GM21619 (cell line): ENCODE results near the gene DCN.

Experiments used
- ATAC-seq: cut with Tn5 transposase; IDR thresholded peaks from one replicate; pipeline ENCODE4 v1.9.1; 2021; ENCODE audit not compliant: unreplicated experiment

The DCN gene

GRCh38 chr12:91188778-91189177 lies 6.2 kb upstream of the DCN start:
- no peak for ATAC-seq

GRCh38 chr12:91186156-91186555 lies 3.5 kb upstream of the DCN start:
- ATAC-seq = no peak

- ATAC-seq = no peak
Measured at GRCh38 chr12:91185421-91185820, 2.8 kb upstream of the DCN start.

GRCh38 chr12:91183551-91183950 lies 934 bp upstream of the DCN start:
- ATAC-seq = no peak

GRCh38 chr12:91180582-91181395 lies 1.8 kb downstream of the DCN start:
- ATAC-seq = no peak

GRCh38 chr12:91179966-91180561 lies 2.6 kb downstream of the DCN start:
- ATAC-seq = no peak

- no peak for ATAC-seq
Measured at GRCh38 chr12:91179315-91179714, 3.3 kb downstream of the DCN start.

- no peak for ATAC-seq
Measured at GRCh38 chr12:91178781-91179180, 3.8 kb downstream of the DCN start.

GRCh38 chr12:91178139-91178561 lies 4.5 kb downstream of the DCN start:
- no peak for ATAC-seq

- no peak for ATAC-seq
Measured at GRCh38 chr12:91177381-91177780, 5.2 kb downstream of the DCN start.

- ATAC-seq = no peak
Measured at GRCh38 chr12:91176915-91177314, 5.7 kb downstream of the DCN start.

GRCh38 chr12:91176358-91176757 lies 6.3 kb downstream of the DCN start:
- no peak for ATAC-seq

GRCh38 chr12:91173124-91173523 lies 9.5 kb downstream of the DCN start:
- ATAC-seq = no peak

GRCh38 chr12:91172096-91172495 lies 10.5 kb downstream of the DCN start:
- no peak for ATAC-seq

GRCh38 chr12:91171476-91171875 lies 11.1 kb downstream of the DCN start:
- no peak for ATAC-seq

GRCh38 chr12:91163116-91163515 lies 19.5 kb downstream of the DCN start:
- ATAC-seq = no peak

GRCh38 chr12:91161009-91161408 lies 21.6 kb downstream of the DCN start:
- ATAC-seq = no peak

- no peak for ATAC-seq
Measured at GRCh38 chr12:91155990-91156389, 26.6 kb downstream of the DCN start.

GRCh38 chr12:91154131-91154530 lies 28.5 kb downstream of the DCN start:
- no peak for ATAC-seq

GRCh38 chr12:91144053-91144452 lies 38.6 kb downstream of the DCN start:
- no peak for ATAC-seq

- no peak for ATAC-seq
Measured at GRCh38 chr12:91143206-91143605, 39.4 kb downstream of the DCN start.

- no peak for ATAC-seq
Measured at GRCh38 chr12:91142221-91142631, 40.4 kb downstream of the DCN start.
